AG09309 (cell line): ENCODE measurements around the gene GSC2.
A peak's percentile ranks its signal among the peaks of the same experiment; 100 is the strongest.

Source experiments
- DNase-seq: peaks from one replicate; pipeline ENCODE4 v3.0.0-alpha.2; 2010; ENCODE audit warnings: low read depth
- H3K4me3 ChIP-seq: 2 replicates; pipeline ENCODE4 v1.5.1; 2011; ENCODE audit warnings: mild to moderate bottlenecking, low read depth, low read length, moderate library complexity; ENCODE audit not compliant: control insufficient read depth
- CTCF ChIP-seq: IDR thresholded peaks from 2 replicates; pipeline ENCODE4 v1.5.1; 2011; ENCODE audit warnings: mild to moderate bottlenecking, low read depth, low read length, inconsistent platforms; ENCODE audit not compliant: insufficient read depth, control insufficient read depth; ENCODE audit errors: missing control alignments

Gene GSC2

DNA sequence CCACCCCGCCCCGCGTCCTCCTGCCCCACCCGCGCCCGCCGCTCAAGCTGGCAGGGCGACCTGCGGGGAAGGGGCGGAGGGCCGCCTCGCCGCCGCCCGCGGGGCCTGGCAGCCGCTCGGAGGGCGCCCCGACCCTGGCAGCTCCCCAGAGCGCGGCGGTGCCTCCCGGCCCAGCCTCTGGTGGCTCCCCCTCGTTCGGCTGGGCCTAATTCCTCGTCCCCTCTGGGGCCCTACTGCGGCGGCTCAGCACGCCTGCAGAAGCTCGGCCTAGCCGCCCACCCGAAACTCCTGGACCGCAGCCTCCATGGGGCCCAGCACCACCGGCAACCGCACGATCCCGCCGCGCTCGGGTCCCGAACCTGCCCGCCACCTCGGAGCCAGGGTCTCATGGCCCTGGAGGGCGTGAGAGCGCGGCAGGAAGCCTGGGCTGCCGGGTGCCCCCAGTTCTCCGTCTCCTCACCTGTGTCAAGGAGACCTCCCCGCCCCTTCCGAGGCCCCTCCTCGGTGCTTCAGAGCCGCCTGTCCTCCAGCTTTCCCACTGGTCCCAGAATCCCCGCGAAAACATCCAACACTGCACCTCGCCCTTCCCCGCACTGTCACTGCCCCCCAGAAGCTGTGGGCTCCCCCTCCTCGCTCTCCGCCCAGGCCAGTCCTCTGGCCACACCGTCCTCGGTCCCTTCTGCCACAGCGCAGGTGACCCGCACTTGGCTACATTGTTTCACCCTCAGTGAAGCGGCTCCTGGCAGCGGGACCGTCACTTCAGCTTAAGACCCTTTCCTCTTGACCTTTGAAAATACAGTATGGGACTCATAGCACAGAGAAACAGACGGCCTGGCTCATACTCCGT, 613 bp upstream of the GSC2 start:
- no peak for DNase-seq
- no peak overlapping the region for H3K4me3 ChIP-seq
- no peak for TF ChIP-seq CTCF

DNA sequence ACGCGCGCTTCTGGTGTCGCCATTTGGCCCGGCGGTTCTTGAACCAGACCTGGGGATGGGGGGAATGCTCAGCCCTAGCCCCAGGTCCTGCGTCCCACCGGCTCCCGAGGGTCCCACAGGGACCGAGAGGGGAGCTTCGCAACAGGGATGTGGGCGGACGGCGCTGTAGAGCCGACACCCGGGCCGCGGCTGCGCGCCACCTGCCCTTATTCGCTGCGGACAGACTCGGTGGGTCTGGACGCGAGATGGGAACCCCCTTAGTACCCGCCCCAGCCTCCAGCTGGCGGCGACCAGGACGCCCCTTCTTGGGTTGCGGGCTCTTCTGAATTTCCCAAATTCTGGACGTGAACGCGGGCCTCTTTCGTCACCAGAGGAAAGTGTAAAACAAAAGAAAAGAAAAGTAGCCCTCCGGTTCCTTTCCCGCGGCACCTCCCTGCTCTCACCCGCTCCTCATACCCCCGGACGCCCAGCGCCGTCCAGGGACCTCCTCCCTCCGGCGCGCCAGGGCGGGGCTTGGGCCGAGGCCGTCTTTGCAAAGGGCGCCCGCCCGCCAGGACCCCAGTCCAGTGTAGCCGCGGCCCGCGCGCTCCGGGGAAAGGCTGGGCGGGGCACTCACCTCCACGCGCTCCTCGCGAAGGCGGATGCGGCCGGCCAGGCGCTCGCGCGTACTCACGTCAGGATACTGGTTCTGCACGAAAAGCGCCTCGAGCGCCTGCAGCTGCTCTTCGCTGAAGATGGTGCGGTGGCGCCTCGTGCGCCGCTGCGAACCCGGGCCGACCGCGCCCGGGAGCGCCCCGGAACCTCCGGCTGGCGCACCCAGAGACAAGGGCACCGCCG, 827 bp downstream of the GSC2 start:
- no peak for DNase-seq
- no peak for TF ChIP-seq CTCF
- no peak overlapping the region for H3K4me3 ChIP-seq

DNA sequence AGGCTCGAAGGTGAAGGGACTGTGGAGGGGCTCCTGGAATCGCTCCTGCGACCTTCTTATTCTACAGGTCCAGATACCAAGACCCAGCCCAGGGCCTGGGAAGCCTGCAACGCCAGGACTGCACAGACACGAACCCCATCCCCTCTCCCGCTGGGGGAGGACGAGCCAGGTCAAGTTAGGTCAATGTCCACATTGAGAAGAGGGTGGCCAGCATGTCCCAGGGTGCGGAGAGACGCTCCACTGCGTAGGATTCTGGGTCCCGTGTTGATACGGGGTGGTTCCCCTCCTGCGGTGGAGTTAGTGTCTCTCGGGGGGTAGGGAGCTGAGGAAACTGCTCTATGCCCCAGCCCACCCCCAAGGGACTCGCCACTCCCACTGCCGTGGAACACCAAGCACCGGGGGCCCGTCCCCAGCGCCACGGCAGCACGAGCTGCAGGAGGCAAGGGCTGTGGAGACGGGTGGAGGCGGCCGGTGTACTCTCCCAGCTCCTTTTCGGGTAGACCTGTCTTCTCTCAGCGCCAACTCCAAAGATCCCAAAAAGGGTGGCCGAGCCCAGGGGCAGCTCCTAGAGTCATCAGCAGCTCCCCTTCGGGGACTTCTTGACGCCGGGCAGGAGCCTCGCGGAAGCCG, 1.6 kb downstream of the GSC2 start:
- H3K4me3 ChIP-seq, result no peak overlapping the region
- no peak for DNase-seq
- no peak for TF ChIP-seq CTCF

- no peak for TF ChIP-seq CTCF
- no peak for DNase-seq
- no peak overlapping the region for H3K4me3 ChIP-seq
These were observed 2.8 kb downstream of the GSC2 start for GRCh38 chr22:19147195-19147780.

DNA sequence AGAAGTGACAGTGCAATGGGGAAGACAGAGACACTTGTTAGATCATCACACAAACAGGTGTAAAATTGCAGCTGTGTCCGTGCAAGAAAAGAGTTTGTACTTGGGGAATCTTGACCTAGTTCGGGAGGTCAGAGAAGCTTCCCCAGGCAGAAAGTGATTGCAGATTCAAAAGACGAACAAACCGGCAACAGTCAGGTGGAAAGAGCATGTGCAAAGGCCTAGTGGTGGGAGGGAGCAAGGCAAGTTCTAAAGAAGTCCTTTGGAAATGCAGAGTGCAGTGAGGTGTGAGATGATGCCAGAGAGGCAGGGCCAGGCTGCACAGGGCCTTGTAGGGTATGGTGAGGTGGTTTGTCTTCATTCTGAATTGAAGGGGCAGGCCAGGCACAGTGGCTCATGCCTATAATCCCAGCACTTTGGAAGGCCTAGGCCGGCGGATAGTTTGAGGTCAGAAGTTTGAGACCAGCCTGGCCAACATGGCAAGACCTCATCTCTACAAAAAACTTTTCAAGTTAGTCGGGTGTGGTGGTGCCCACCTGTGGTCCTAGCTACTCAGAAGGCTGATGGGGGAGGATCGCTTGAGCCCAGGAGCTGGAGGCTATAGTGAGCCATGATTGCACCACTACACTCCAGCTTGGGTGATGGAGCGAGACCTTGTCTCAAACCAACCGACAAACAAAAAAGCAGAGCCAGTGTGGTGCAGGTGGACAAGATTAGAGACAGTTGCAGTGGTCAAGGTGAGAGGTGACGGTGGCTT, 3.7 kb downstream of the GSC2 start:
- no peak overlapping the region for H3K4me3 ChIP-seq
- DNase-seq, result no peak
- no peak for TF ChIP-seq CTCF

GRCh38 chr22:19143967-19144400, 6.1 kb downstream of the GSC2 start:
- no peak for TF ChIP-seq CTCF
- peak overlapping the region; percentile 82 for H3K4me3 ChIP-seq
- no peak for DNase-seq
